ENCODE results near the gene MSRB3. TPM values are rescaled to one million over a fixed set of nuclear protein-coding genes. Genes with fewer than 3 reads are reported as not detected.

The MSRB3 gene
- polyA plus RNA-seq, 1 of the 3 experiments (the other 2 are of a cell fraction): 24.3 TPM

DNA sequence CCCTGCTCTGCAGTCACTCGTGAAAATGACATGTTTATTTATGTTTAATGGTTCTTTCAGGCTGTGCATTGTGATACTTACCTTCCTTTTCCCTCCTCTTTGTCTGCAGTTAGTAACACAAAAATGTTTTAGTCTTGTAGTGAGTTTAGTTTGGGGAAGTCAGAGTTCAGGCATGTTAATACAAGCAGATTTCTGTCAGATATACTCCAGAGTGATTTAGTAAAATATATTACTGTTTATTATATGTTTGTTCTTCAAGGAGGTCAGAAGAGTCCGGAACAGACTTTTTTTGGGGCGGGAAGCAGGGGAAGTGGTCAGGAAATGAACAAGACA lies 28.7 kb downstream of the MSRB3 start:
- CTCF ChIA-PET: interaction anchor here (1.3 to 1.4 kb wide), 2 partner anchors 9 to 677 kb away, joined by 4 to 6 read pairs; no protein-coding TSS in a partner anchor
- POLR2A ChIA-PET: no interaction called here
- Histone ChIP-seq H3K9me2 (no peaks in the 10 kb centered on the region), H3K9ac (peak overlapping the region; percentile 71), H3K4me2 (peak overlapping the region; percentile 50), H3K79me2 (ENCODE audit: insufficient read depth) (peaks cover 72% of the 10 kb centered on the region), H2AFZ (ENCODE audit: low read depth) (no peak overlapping the region; the same call in 1 of the 2 replicates), H3K4me1 (ENCODE audit: control insufficient read depth in 1 of 2, insufficient read depth in 2 of 2, low read depth in 1 of 2, low read length in 1 of 2) (peaks cover 9 to 40% of the 10 kb centered on the region in 2 experiments; a peak in 3 of 4 replicates), H3K36me3 (replicated peaks in 1 of 2; ENCODE audit: control insufficient read depth in 1 of 2, insufficient read depth in 2 of 2, low read length in 1 of 2) (peaks cover 0 to 23% of the 10 kb centered on the region in 2 experiments), H3F3A (replicated peaks; ENCODE audit: insufficient read depth) (peaks cover 46% of the 10 kb centered on the region), H3K4me3 (ENCODE audit: low read depth in 2 of 2, low read length in 1 of 2) (no peak overlapping the region), H4K20me1 (ENCODE audit: insufficient read depth) (no peaks in the 10 kb centered on the region), H3K27ac (ENCODE audit: low read depth in 2 of 2, low read length in 1 of 2) (peak overlapping the region; percentile 91 to 94), H3K9me3 (no peaks in the 10 kb centered on the region), H3K27me3 (ENCODE audit: insufficient read depth) (no peaks in the 10 kb centered on the region)
- no peak for TF ChIP-seq NRF1 (IDR thresholded peaks at IDR 0.05; ENCODE audit: low read depth, low read length)
- TF ChIP-seq SIN3A (IDR thresholded peaks at IDR 0.05; ENCODE audit: borderline replicate concordance, low read depth, low read length): no peak
- no peak for TF ChIP-seq TAF1 (IDR thresholded peaks at IDR 0.05; ENCODE audit: borderline replicate concordance, low read depth, low read length)
- TF ChIP-seq RCOR1 (IDR thresholded peaks at IDR 0.05; ENCODE audit: low read length): no peak
- DNase-seq: no peak
- WGBS (ENCODE audit: low lambda C conversion rate): 32% methylated on average over 3 of the region's 3 CpGs

DNA sequence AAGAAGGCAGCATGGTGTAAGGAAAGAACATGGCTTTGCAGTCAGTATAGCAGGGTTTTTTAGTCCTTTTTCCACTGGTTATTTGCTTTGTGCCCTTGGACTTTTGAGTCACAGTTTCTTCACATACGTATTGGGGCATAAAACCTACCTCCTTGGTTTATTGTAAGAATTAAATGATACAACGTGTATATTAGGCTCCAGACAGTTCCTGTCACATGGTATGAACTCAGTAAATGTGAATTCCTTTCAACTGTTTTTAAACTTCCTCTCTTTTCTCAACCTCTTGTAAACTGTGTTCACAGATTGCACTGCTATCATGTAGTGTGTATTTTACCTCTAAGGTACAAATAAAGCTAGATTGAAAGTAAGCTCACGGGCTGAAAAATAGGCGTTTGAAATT lies 29.5 kb downstream of the MSRB3 start:
- peaks cover 46% of the 10 kb centered on the region for H3F3A ChIP-seq (replicated peaks; ENCODE audit: insufficient read depth)
- H3K9me3 ChIP-seq: no peaks in the 10 kb centered on the region
- DNase-seq: no peak
- H3K9me2 ChIP-seq: no peaks in the 10 kb centered on the region
- H3K9ac ChIP-seq: peak overlapping the region; percentile 71; the same call in 1 of the 2 replicates
- POLR2A ChIA-PET: no interaction called here
- H3K27me3 ChIP-seq (ENCODE audit: insufficient read depth): no peaks in the 10 kb centered on the region
- CTCF ChIA-PET: no interaction called here
- H3K4me2 ChIP-seq: peak overlapping the region; percentile 50
- 63% methylated on average over 4 of the region's 4 CpGs for WGBS (ENCODE audit: low lambda C conversion rate)
- H3K4me3 ChIP-seq (ENCODE audit: low read depth in 2 of 2, low read length in 1 of 2): no peak overlapping the region
- peaks cover 0 to 25% of the 10 kb centered on the region in 2 experiments for H3K36me3 ChIP-seq (replicated peaks in 1 of 2; ENCODE audit: control insufficient read depth in 1 of 2, insufficient read depth in 2 of 2, low read length in 1 of 2)
- H2AFZ ChIP-seq (ENCODE audit: low read depth): no peak overlapping the region; the same call in 1 of the 2 replicates
- no peaks in the 10 kb centered on the region for H4K20me1 ChIP-seq (ENCODE audit: insufficient read depth)
- peaks cover 9 to 40% of the 10 kb centered on the region in 2 experiments; a peak in 3 of 4 replicates for H3K4me1 ChIP-seq (ENCODE audit: control insufficient read depth in 1 of 2, insufficient read depth in 2 of 2, low read depth in 1 of 2, low read length in 1 of 2)
- TF ChIP-seq GABPA (IDR thresholded peaks at IDR 0.05; ENCODE audit: low read depth): no peak
- TF ChIP-seq, protein P1, sequence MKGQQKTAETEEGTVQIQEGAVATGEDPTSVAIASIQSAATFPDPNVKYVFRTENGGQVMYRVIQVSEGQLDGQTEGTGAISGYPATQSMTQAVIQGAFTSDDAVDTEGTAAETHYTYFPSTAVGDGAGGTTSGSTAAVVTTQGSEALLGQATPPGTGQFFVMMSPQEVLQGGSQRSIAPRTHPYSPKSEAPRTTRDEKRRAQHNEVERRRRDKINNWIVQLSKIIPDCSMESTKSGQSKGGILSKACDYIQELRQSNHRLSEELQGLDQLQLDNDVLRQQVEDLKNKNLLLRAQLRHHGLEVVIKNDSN (IDR thresholded peaks at IDR 0.05; ENCODE audit: borderline replicate concordance, low read depth): 0 out of 2 replicates have a peak, but pooled peaks have one; percentile 17
- peak overlapping the region; percentile 91 to 94 for H3K27ac ChIP-seq (ENCODE audit: low read depth in 2 of 2, low read length in 1 of 2)
- peaks cover 72% of the 10 kb centered on the region for H3K79me2 ChIP-seq (ENCODE audit: insufficient read depth)

DNA sequence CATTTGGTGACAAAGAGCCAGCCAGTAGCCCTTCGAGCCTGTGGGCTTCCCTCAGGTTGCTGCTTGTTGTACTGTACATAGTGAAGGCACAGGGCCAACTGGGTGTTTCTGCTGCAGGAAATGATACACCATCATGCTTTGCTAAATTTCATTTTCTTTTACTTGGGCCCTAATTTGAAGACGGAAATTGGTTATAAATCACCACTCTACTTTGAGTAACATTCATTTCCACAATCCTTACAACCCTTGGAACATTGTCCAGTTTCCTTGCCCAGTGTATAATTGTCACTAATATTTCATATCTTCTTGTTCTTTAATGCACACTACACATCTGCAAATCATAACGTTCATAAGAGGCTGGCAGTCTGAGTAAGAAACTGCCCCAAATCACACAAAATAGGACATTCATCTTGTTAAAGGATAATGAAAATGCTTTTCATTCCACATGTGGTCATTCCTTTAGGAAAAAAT lies 30.2 kb downstream of the MSRB3 start:
- no peaks in the 10 kb centered on the region for H4K20me1 ChIP-seq (ENCODE audit: insufficient read depth)
- peak overlapping the region; percentile 50; the same call in 1 of the 2 replicates for H3K4me2 ChIP-seq
- H3K27me3 ChIP-seq (ENCODE audit: insufficient read depth): no peaks in the 10 kb centered on the region
- peak overlapping the region; percentile 91 to 94; a peak in 3 of 4 replicates for H3K27ac ChIP-seq (ENCODE audit: low read depth in 2 of 2, low read length in 1 of 2)
- peaks cover 48% of the 10 kb centered on the region for H3F3A ChIP-seq (replicated peaks; ENCODE audit: insufficient read depth)
- 13% methylated on average over 3 of the region's 3 CpGs for WGBS (ENCODE audit: low lambda C conversion rate)
- no peak overlapping the region for H3K4me3 ChIP-seq (ENCODE audit: low read depth in 2 of 2, low read length in 1 of 2)
- CTCF ChIA-PET: interaction anchor here (1.8 kb wide), 1 partner anchor 779 kb away, joined by 5 read pairs; no protein-coding TSS in a partner anchor
- H3K4me1 ChIP-seq (ENCODE audit: control insufficient read depth in 1 of 2, insufficient read depth in 2 of 2, low read depth in 1 of 2, low read length in 1 of 2): peaks cover 9 to 40% of the 10 kb centered on the region in 2 experiments; a peak in 3 of 4 replicates
- POLR2A ChIA-PET: no interaction called here
- H3K36me3 ChIP-seq (replicated peaks in 1 of 2; ENCODE audit: control insufficient read depth in 1 of 2, insufficient read depth in 2 of 2, low read length in 1 of 2): peaks cover 0 to 25% of the 10 kb centered on the region in 2 experiments
- no peaks in the 10 kb centered on the region for H3K9me3 ChIP-seq
- H3K9me2 ChIP-seq: no peaks in the 10 kb centered on the region
- DNase-seq: no peak
- peak overlapping the region; percentile 2; the same call in 1 of the 2 replicates for H3K9ac ChIP-seq
- H2AFZ ChIP-seq (ENCODE audit: low read depth): no peak overlapping the region
- H3K79me2 ChIP-seq (ENCODE audit: insufficient read depth): peaks cover 66% of the 10 kb centered on the region
- TF ChIP-seq EZH2phosphoT487 (IDR thresholded peaks at IDR 0.05; ENCODE audit: borderline replicate concordance, low read depth) (no peak), SIN3A (IDR thresholded peaks at IDR 0.05; ENCODE audit: borderline replicate concordance, low read depth, low read length) (peak; percentile 61; the same call in 1 of the 2 replicates), SMC3 (IDR thresholded peaks at IDR 0.05; ENCODE audit: low read depth, low read length) (no peak), CHD2 (IDR thresholded peaks at IDR 0.05; ENCODE audit: low read length, partially characterized antibody) (no peak), FOXM1 (IDR thresholded peaks at IDR 0.05; ENCODE audit: low read depth) (peak; percentile 83), NFIC (IDR thresholded peaks at IDR 0.05; ENCODE audit: borderline replicate concordance) (peak; percentile 80), MEF2A (IDR thresholded peaks at IDR 0.05; ENCODE audit: borderline replicate concordance, low read depth) (0 out of 2 replicates have a peak, but pooled peaks have one; percentile 31)
- TF ChIP-seq, protein P2, sequence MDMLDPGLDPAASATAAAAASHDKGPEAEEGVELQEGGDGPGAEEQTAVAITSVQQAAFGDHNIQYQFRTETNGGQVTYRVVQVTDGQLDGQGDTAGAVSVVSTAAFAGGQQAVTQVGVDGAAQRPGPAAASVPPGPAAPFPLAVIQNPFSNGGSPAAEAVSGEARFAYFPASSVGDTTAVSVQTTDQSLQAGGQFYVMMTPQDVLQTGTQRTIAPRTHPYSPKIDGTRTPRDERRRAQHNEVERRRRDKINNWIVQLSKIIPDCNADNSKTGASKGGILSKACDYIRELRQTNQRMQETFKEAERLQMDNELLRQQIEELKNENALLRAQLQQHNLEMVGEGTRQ (IDR thresholded peaks at IDR 0.05; ENCODE audit: borderline replicate concordance, low read depth, low read length): 0 out of 2 replicates have a peak, but pooled peaks have one; percentile 12
- TF ChIP-seq, protein P3, sequence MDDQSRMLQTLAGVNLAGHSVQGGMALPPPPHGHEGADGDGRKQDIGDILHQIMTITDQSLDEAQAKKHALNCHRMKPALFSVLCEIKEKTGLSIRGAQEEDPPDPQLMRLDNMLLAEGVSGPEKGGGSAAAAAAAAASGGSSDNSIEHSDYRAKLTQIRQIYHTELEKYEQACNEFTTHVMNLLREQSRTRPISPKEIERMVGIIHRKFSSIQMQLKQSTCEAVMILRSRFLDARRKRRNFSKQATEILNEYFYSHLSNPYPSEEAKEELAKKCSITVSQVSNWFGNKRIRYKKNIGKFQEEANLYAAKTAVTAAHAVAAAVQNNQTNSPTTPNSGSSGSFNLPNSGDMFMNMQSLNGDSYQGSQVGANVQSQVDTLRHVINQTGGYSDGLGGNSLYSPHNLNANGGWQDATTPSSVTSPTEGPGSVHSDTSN (IDR thresholded peaks at IDR 0.05): peak; percentile 85
- TF ChIP-seq, protein P4, sequence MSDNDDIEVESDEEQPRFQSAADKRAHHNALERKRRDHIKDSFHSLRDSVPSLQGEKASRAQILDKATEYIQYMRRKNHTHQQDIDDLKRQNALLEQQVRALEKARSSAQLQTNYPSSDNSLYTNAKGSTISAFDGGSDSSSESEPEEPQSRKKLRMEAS (IDR thresholded peaks at IDR 0.05; ENCODE audit: low read depth): peak; percentile 68
- TF ChIP-seq, protein P5, sequence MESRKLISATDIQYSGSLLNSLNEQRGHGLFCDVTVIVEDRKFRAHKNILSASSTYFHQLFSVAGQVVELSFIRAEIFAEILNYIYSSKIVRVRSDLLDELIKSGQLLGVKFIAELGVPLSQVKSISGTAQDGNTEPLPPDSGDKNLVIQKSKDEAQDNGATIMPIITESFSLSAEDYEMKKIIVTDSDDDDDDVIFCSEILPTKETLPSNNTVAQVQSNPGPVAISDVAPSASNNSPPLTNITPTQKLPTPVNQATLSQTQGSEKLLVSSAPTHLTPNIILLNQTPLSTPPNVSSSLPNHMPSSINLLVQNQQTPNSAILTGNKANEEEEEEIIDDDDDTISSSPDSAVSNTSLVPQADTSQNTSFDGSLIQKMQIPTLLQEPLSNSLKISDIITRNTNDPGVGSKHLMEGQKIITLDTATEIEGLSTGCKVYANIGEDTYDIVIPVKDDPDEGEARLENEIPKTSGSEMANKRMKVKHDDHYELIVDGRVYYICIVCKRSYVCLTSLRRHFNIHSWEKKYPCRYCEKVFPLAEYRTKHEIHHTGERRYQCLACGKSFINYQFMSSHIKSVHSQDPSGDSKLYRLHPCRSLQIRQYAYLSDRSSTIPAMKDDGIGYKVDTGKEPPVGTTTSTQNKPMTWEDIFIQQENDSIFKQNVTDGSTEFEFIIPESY (IDR thresholded peaks at IDR 0.05; ENCODE audit: borderline replicate concordance, low read depth): no peak
